ENCODE data around the gene RARA.

GRCh38 chr17:40354221-40355122 lies 45.5 kb downstream of the RARA start:
- TF ChIP-seq EZH2 (IDR thresholded peaks at IDR 0.05) (no peak), POLR2AphosphoS5 (IDR thresholded peaks at IDR 0.05; ENCODE audit: borderline replicate concordance, low read depth, low read length) (no peak)
